Suppressor macrophage treated with lipopolysaccharide for 1 hour (primary cell): ENCODE data around the gene SH2B3.

ENCODE experiments used
- DNase-seq, 3 donors: peaks; one replicate each; pipeline ENCODE4 v3.0.0-alpha.2; 2020 to 2022

Gene SH2B3

GRCh38 chr12:111409780-111410430, 4.2 kb downstream of the SH2B3 start:
- DNase-seq, result peak; percentile 47 to 66 (median 55)

GRCh38 chr12:111410431-111411184, 4.9 kb downstream of the SH2B3 start:
- no peak for DNase-seq

- DNase-seq, result peak in 2 of 3 donors; percentile 45 to 56
Observed at GRCh38 chr12:111411185-111411764, 5.6 kb downstream of the SH2B3 start.

- DNase-seq, result no peak
Observed at GRCh38 chr12:111412007-111412829, 6.5 kb downstream of the SH2B3 start.

GRCh38 chr12:111412830-111413441, 7.2 kb downstream of the SH2B3 start:
- peak in 1 of 3 donors; percentile 32 for DNase-seq

GRCh38 chr12:111413442-111414086, 7.8 kb downstream of the SH2B3 start:
- DNase-seq, result peak; percentile 79 to 89 (median 81)

- no peak for DNase-seq
Observed at GRCh38 chr12:111414711-111415252, 9.1 kb downstream of the SH2B3 start.

- DNase-seq, result no peak
Observed at GRCh38 chr12:111417290-111417689, 11.6 kb downstream of the SH2B3 start.

GRCh38 chr12:111417784-111418593, 12.3 kb downstream of the SH2B3 start:
- DNase-seq, result no peak

- no peak for DNase-seq
Observed at GRCh38 chr12:111418594-111418880, 12.8 kb downstream of the SH2B3 start.

- DNase-seq, result no peak
Observed at GRCh38 chr12:111419784-111420183, 14.1 kb downstream of the SH2B3 start.

GRCh38 chr12:111420494-111420893, 14.8 kb downstream of the SH2B3 start:
- no peak for DNase-seq

GRCh38 chr12:111424189-111424792, 18.6 kb downstream of the SH2B3 start:
- DNase-seq, result no peak

- no peak for DNase-seq
Observed at GRCh38 chr12:111424793-111425251, 19.1 kb downstream of the SH2B3 start.

GRCh38 chr12:111425655-111426054, 19.9 kb downstream of the SH2B3 start:
- DNase-seq, result no peak

GRCh38 chr12:111426344-111427185, 20.8 kb downstream of the SH2B3 start:
- DNase-seq, result peak in 2 of 3 donors; percentile 43 to 51

- no peak for DNase-seq
Observed at GRCh38 chr12:111427417-111428074, 21.8 kb downstream of the SH2B3 start.

GRCh38 chr12:111428081-111428727, 22.5 kb downstream of the SH2B3 start:
- no peak for DNase-seq
